Endometrial microvascular endothelial cells (primary cell): ENCODE results near the gene MMP24. TPM values are rescaled to one million over a fixed set of nuclear protein-coding genes. Genes with fewer than 3 reads are reported as not detected.

Experiments used
- in situ Hi-C: cut with HindIII; loops from 2 replicates; pipeline ENCODE4 v1.10.0; 2017; ENCODE audit warnings: low sequenced_read_pairs, low pct_unique_long_range_greater_than_20kb; ENCODE audit errors: inconsistent ontology term
- total RNA-seq: library from RNA; depleted of rRNA; stranded (reverse); fragments of >200 nt; gene quantifications from one replicate; pipeline ENCODE4 v1.2.3, GENCODE V29; 2015; ENCODE audit errors: inconsistent ontology term

Gene MMP24
- total RNA-seq, 1 donor from 2014 or later: 0.09 TPM

DNA sequence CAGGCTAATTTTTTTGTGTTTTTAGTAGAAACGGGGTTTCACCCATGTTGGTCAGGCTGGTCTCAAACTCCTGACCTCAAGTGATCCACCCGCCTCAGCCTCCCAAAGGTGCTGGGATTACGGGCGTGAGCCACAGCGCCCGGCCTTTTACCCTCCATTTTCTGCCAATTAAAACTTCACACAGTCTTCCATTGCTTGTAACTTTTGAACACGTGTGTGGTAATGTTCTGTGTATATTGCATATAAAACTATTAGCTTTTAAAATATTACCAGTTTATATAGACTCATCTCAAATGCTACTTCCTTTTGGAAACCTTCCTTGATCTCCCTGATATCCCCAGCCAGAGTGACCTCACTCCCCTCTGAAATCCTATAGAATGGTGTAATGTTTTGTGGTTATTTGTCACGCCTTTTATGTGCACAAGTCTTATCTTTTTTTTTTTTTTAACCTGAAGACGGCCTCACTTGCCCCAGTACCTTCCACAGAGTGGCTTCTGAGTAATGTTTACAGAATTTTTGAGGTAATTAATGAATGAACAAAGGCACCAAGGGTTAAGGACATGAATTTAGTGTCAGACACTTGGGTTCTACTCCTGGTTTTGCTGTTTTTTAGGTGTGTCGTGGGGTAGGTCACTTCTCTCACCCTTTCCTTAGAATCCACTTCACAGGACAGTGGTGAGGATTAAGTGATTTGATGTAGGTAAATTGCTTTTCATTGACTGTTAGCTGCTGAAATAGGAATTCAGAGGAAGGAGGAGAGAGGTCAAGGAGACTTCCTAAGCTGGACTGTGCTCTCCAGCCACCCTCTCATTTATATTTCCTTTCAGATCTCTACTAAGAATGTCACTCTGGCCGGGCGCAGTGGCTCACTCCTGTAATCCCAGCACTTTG is 11.2 kb upstream of the MMP24 start:
- in situ Hi-C loops: no loop called here

DNA sequence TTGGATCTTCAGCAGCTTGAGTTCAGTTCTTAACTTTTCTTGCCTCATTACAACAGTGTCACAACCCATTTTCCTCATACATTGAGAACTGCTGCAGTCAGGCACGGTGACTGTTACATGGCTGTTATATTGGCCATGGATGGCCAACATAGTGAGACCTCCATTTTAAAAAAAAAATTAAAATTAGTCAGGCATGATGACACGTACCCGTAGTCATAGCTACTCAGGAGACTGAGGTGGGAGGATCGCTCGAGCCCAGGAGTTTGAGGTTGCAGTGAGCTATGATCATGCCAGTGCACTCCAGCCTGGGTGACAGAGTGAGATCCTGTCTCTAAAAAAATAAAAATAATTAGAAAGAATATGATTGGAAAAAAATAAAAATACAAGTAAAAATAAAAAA is 9.9 kb upstream of the MMP24 start:
- in situ Hi-C loops: no loop called here

DNA sequence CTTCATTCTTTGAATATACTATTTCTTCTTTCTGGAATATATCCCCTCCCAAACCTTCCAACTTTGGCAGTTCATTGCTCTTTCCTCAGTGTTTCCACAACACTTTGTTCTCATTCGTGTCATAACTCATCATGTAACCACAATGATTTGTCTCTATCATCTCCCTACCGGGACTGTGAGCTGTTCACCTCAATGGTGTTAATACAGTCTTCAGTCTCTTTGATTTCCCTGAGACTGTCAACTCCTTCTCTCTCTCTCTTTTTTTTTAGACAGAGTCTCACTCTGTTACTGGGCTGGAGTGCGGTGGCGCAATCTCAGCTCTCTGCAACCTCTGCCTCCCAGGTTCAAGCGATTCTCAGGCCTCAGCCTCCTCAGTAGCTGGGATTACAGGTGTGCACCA is 2.5 kb upstream of the MMP24 start:
- in situ Hi-C loops: no loop called here

DNA sequence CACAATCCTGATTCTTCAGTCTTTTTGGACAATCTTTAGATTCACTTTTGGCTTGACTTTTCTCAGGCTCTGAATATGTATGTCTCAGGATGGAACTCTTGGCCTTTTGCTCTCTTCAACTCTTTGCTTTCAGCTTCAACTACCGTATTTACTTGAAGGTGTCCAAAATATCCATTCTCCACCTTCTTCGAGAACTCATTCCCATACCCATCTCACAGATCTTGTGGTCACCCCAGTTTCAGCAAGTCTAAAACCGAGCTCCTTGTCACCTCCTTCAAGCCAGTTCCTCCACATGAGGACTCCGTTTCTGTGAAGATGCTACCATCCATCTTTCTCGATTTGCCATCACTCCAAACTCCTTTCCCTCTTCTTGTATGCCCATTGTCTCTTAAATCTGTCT is 2.0 kb upstream of the MMP24 start:
- in situ Hi-C loops: no loop called here

DNA sequence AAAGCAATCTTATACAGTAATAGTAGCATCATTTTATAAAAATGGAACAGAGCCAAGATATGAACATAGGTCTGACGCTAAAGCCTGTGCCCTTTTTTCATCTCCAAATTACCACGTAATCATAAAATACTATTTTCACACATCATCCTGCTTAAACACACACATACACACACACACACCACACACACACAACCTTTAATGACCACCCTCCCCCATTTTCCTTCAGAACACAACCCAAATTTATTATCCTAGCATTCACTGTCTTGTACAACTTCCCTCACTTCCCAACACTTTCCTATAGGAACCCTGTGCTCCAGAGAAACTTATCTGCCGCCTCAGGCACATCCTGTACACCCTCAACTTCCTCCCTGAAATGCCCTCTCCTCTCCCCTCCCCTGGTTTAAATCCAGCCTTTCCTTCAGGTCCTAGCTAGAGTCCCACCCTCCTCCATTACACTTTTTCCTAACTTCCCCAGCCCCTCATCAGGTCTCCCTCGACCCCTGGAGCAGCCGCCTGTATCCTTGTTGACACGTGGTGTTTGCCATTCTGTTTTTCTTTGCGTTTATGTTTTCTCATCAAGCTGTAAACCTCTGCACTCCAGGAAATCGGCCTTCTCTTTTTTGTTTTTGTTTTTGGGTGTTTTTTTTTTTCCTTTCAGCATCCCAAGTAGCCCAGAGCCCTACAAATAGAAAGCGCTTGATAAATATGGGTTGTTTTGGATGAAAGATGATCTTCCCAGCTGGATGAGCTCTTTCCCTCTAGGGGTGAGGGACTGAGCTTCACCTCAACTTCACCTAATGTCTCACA is 968 bp upstream of the MMP24 start:
- in situ Hi-C loops: no loop called here

DNA sequence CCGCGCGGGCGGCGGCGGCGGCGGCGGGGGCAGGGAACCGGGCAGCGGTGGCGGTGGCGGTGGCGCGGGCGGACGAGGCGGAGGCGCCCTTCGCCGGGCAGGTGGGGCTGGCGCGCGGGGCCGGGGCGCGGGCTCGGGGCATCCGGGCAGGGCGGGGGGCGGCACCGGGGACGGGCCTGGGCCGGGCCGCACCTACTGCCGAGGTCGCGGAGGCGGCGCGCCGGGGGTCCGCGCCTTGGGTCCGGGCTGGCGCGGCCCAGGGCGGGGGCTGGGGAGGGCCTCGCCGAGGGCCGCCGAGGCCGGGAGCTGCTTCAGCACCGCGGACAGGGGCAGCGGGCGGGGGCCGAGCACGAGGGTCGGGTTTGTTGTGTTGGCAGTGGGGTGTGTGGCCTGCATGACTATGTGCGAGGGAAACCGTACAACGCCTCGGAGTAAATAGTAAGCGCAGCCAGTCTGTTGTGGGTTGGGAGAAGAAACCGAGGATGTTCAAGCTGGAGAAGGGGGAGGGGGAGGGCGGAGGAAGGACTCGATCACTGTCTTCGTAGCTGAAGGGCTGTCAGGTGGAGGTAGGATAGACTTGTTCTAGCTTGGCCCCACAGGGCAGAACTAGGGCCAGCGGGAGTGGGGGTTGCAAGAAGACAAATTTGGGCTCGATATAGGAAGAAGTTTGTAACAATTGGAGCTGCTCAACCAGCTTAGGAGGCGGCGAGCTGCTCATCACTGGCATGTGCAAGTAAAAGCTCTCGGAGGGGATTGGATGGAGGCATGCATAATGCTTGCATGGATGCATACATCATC is 593 bp downstream of the MMP24 start:
- in situ Hi-C loops: no loop called here

DNA sequence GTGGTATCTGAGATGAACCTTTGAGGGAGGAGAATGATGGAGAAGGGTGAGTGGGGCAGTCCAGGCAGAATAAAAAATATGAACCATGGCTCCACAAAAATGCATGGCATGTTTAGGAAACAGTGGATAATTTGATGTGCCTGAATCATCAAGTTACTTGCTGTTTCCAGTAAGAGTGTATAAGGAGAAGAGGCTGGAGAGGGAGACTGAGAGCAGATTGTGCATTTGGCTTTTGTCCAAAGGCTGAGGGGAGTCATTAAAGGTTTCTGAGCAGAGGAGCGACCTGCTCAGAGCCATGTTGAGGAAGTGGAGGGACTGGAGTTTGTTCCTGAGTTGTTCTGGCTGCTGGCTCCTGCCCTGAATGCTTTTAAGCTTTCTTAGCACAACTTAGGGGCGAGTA is 6.1 kb downstream of the MMP24 start:
- in situ Hi-C loops: no loop called here

DNA sequence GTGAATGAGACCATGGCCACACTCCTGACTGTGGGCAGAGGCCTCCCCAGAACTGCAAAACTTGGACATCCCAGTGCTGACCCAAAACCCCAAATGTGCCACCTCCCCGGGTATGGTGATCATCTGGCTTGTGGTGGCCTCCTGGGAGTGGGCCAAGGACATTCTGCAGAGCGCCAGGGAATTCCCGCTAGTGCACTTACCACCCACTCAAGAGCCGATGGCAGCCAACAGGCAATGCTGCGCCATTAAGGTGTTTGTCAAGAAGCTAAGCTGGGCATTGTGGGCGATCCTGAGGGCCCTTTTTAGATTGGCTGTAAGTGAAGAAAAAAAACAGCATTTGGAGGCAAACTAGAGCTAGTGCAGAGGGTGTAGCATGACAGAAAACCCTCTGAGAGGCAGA is 9.4 kb downstream of the MMP24 start:
- in situ Hi-C loops: no loop called here

DNA sequence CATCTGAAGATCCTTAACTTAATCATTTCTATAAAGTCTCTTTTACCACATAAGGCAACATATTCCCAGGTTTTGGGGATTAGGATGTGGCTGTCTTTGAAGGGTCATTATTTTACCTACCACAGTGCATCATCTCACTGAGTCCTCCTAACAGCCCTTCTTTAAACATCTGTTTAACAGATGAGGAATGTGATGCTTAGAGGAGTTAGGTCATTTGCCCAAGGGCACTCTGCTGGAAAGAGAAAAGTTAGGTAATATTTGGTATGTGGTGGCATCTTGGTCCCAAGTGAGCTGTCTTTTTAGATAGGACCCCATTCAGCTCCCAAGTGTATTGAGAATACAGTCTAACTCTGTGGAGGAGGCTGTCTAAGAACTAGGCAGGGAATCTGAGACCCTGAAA is 11.0 kb downstream of the MMP24 start:
- in situ Hi-C loops: no loop called here

DNA sequence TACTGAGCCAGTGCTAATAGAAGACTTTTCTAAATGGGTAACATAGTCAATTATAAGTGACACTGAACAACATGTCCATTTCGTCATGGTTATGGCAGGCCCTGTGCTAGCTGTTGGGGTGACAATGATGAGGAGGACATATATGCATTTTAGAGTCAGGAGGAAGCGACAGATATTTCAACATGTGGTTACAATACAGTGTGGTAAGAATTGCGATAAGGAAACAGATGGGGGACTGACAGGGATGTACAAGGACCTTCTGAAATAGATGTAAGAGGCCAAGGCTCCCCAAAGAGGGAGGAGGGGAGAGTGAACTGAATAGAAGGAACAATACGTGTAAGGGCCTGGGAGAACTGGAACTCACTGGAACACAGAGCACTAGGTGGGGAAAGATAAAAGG is 11.7 kb downstream of the MMP24 start:
- in situ Hi-C loops: no loop called here

DNA sequence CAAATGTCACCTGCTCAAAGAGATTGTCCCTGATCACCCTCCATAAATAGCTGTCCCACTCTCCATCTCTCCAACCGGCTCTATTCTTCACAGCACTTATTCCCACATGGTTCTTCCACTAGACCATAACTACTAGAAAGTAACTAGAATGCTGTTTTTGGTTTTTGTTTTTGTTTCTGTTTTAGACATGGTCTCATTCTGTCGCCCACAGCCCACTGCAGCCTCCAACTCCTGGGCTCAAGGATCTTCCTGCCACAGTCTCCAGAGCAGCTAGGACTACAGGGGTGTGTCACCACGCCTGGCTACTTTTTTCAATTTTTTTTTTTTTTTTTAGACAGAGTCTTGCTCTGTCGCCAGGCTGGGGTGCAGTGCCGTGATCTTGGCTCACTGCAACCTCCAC is 12.2 kb downstream of the MMP24 start:
- in situ Hi-C loops: no loop called here

DNA sequence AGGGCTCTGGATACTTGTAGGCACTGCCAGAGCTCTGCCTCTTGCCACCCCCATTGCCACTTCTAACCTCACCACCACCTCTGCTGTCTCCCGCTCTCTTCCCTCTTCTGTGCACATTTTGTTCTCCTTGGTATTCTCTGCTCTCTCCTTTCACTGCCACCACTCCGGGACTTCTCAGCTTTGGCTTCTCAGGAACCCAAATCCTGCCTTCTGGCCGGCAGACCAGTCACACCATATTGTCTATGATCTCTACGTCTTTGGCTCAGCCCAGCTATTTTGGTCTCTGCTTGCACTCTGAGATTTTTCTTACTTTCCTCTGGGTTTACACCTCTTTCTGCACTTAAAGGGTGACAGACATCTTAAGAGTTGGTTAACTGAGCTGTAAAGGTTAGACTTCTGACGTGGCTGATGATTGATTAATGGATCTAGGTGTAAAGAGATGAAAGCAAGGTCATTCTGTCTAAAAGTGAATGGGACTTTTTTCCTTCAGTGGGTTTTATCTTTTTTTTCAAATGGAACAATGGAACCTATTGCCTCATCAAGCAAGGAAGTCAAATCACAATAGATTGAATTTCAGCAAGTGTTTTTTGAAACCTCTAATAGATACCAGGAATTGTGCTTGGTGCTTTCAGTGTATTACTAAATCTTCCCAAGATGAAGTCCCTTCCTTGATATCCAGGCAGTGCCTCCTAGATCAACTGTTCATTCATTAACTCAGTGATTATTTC is 13.8 kb downstream of the MMP24 start:
- in situ Hi-C loops: no loop called here

DNA sequence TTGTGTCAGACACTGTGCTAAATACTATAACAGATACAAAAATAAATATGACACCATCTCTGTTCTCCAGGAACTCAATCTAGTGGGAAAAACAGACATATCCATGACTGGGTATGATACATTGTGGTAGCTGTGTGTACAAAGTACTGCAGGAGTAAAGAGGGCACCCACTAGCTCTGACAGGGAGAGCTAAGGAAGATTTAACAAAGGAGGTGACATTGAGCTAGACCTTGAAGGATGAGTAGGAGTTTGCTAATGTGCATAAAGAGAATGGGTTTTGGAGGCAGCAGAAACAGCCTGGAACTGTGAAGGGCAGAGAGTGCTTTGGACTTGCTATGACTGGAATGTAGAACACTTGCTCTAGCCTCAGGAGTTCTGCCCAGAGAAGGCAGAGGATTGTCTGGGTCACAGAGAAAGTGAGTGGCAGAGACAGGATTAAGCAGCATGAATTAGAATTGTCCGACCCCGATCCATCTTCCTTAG is 14.4 kb downstream of the MMP24 start:
- in situ Hi-C loops: no loop called here

DNA sequence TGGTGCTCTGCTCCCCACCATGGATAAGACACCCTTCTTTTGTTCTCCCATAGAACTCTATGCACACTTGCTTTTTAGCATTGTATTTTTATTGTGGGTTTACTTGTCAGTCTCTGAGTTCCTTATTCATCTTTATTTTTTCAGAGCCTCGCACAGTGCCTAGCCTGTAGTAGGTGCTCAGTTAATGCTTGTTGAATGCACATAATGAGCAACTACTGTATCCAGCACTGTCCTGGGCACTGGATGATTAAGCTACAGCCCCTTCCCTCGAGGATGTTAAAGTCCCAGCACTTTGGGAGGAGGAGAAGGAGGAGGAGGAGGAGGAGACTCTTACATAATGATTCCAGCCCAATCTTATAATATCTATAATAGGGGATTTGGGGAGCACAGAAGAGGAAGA is 16.8 kb downstream of the MMP24 start:
- in situ Hi-C loops: no loop called here

DNA sequence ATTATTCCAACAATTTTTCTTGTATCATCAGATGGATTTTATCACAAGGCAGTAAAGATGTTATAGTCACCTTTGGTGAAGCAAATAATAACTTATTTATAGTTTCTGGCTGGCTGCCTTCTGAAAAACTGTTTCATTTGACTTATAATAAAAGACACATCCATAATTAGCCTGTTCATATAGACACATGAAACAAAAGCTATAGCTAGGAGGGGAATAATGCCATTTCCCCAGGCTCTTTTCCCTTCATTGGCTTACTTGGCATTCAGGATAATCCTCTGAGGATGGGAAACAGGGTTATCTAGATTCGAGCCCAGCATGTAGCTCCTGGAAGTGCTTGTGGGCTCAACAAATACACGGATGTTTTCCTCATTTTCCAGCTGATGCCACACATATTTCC is 17.5 kb downstream of the MMP24 start:
- in situ Hi-C loops: no loop called here

DNA sequence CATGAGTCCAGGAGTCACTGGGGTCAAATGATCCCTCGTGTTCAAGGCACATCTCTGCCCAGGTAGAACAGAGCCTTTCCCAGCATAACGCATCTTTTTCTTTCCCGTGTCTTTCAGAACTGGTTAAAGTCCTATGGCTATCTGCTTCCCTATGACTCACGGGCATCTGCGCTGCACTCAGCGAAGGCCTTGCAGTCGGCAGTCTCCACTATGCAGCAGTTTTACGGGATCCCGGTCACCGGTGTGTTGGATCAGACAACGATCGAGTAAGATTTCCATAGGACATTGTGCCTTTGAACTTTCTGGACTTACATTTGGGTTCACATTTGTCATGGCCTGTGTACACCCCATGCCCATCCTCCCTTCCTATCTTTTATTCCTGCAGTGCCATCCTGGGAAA is 20.2 kb downstream of the MMP24 start:
- in situ Hi-C loops: no loop called here

DNA sequence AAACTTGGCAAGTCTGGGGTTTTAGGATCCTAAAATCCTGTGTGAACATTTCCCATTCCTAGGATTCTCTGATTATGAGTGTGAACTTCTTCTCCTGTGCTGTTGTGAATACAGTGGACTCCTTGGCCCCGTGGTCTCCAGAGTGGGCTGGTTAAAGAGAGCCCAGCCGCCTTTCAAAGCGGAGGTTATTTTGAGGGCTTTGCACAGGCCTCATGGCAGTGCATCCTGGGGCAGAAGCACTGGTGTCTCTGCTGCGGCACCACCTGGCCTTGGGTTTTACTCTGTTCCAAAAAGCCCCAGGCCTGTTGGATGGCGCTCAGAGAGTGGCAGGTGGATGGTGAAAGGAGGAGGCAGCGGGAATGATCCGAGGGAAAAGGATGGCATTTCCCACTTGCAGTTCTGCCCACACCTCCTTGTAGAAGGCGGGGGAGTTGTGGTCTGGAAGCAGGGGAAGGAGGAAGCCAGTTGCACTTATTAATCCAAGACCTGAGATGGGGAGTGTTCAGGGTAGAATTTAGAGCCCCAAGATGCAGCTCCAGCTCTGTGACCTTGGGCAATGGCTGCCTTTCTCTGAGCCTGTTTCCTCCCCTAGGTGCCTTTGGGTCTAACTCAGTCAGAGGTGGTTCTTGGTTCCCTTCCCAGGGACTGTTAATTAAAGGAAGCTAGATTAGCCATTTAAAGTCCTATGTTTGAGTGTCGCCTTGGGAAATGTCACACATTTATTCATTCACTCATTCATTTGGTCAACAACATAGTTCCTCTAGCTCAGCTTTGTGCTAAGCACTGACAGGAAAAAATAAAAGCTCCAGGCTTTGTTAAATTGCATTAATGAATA is 22.4 kb downstream of the MMP24 start:
- in situ Hi-C loops: no loop called here

DNA sequence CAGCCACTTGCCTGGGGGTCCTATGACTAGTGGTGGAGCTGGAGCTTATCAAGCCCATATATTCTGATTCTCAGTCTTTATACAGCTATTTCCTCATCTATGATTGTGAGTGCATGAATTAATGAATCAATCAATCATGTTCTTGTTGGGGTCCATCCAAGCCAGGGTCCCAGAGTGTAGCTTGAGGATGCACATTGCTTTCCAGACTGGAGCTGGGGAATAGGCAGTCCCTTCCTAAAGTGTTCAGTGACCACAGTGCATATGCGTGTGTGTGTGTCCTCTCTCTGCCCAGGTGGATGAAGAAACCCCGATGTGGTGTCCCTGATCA is 25.1 kb downstream of the MMP24 start:
- in situ Hi-C loops: no loop called here
